Measurements from ENCODE around the gene HYOU1.
"Not testable (repeated sequence)": the region's sequence is repeated elsewhere in the genome, so short reads cannot be mapped to it uniquely, and the experiment has no call there.

Gene HYOU1

GRCh38 chr11:119046489-119046888 lies 10.5 kb downstream of the HYOU1 start:
- in situ Hi-C loops (cut with HindIII; ENCODE audit: low sequenced_read_pairs): no loop called here

GRCh38 chr11:119044708-119045107 lies 12.3 kb downstream of the HYOU1 start:
- in situ Hi-C loops (cut with HindIII; ENCODE audit: low sequenced_read_pairs): no loop called here

GRCh38 chr11:119042927-119043326 lies 14.1 kb downstream of the HYOU1 start:
- in situ Hi-C loops (cut with HindIII; ENCODE audit: low sequenced_read_pairs): no loop called here

- in situ Hi-C loops (cut with HindIII; ENCODE audit: low sequenced_read_pairs): no loop called here
Observed at GRCh38 chr11:119041821-119042514, 15.0 kb downstream of the HYOU1 start.

- in situ Hi-C loops (cut with HindIII; ENCODE audit: low sequenced_read_pairs): not testable (repeated sequence)
Observed at GRCh38 chr11:119039471-119039870, 17.5 kb downstream of the HYOU1 start.

GRCh38 chr11:119038884-119039283 lies 18.1 kb downstream of the HYOU1 start:
- in situ Hi-C loops (cut with HindIII; ENCODE audit: low sequenced_read_pairs): no loop called here

- in situ Hi-C loops (cut with HindIII; ENCODE audit: low sequenced_read_pairs): no loop called here
Observed at GRCh38 chr11:119034813-119035212, 22.2 kb downstream of the HYOU1 start.

- in situ Hi-C loops (cut with HindIII; ENCODE audit: low sequenced_read_pairs): not testable (repeated sequence)
Observed at GRCh38 chr11:119033421-119033820, 23.6 kb downstream of the HYOU1 start.

GRCh38 chr11:119031912-119032280 lies 25.1 kb downstream of the HYOU1 start:
- in situ Hi-C loops (cut with HindIII; ENCODE audit: low sequenced_read_pairs): no loop called here

GRCh38 chr11:119030329-119031047 lies 26.5 kb downstream of the HYOU1 start, which contains the start of gene SLC37A4:
TSS of gene SLC37A4 (minus strand) at chr11:119030877.
- in situ Hi-C loops (cut with HindIII; ENCODE audit: low sequenced_read_pairs): no loop called here

- in situ Hi-C loops (cut with HindIII; ENCODE audit: low sequenced_read_pairs): no loop called here
Observed at GRCh38 chr11:119030029-119030328, 27.0 kb downstream of the HYOU1 start.

- in situ Hi-C loops (cut with HindIII; ENCODE audit: low sequenced_read_pairs): no loop called here
Observed at GRCh38 chr11:119029340-119030028, 27.5 kb downstream of the HYOU1 start.

- in situ Hi-C loops (cut with HindIII; ENCODE audit: low sequenced_read_pairs): no loop called here
Observed at GRCh38 chr11:119029069-119029339, 28.0 kb downstream of the HYOU1 start.

GRCh38 chr11:119028346-119029068 lies 28.5 kb downstream of the HYOU1 start:
- in situ Hi-C loops (cut with HindIII; ENCODE audit: low sequenced_read_pairs): no loop called here

GRCh38 chr11:119027561-119028345 lies 29.3 kb downstream of the HYOU1 start:
- in situ Hi-C loops (cut with HindIII; ENCODE audit: low sequenced_read_pairs): no loop called here

GRCh38 chr11:119026970-119027369 lies 30.0 kb downstream of the HYOU1 start:
- in situ Hi-C loops (cut with HindIII; ENCODE audit: low sequenced_read_pairs): no loop called here

GRCh38 chr11:119025978-119026766 lies 30.8 kb downstream of the HYOU1 start:
- in situ Hi-C loops (cut with HindIII; ENCODE audit: low sequenced_read_pairs): no loop called here

- in situ Hi-C loops (cut with HindIII; ENCODE audit: low sequenced_read_pairs): no loop called here
Observed at GRCh38 chr11:119025541-119025940, 31.5 kb downstream of the HYOU1 start.

GRCh38 chr11:119025099-119025473 lies 31.9 kb downstream of the HYOU1 start:
- in situ Hi-C loops (cut with HindIII; ENCODE audit: low sequenced_read_pairs): no loop called here

GRCh38 chr11:119024430-119025098 lies 32.4 kb downstream of the HYOU1 start:
- in situ Hi-C loops (cut with HindIII; ENCODE audit: low sequenced_read_pairs): no loop called here
